ENCODE results near the gene SORL1. TPM values are rescaled to one million over a fixed set of nuclear protein-coding genes. Genes with fewer than 3 reads are reported as not detected.

Gene SORL1
- polyA plus RNA-seq, 3 donors: 52.5 to 61.9 (median 59.4) TPM

- Histone ChIP-seq H3K4me2 (replicated peaks; ENCODE audit: extremely low read depth, low read length, poor library complexity, severe bottlenecking) (no peak overlapping the region), H3K79me2 (ENCODE audit: insufficient read depth, low read length) (peaks cover 25% of the 10 kb centered on the region), H2AFZ (ENCODE audit: insufficient read depth, low read depth, low read length, poor library complexity, severe bottlenecking) (no peak overlapping the region), H3K36me3 (replicated peaks in 1 of 2; ENCODE audit: control insufficient read depth in 1 of 2, insufficient read depth in 2 of 2, low read length in 2 of 2) (peaks cover 64 to 96% of the 10 kb centered on the region in 2 donors), H3K27ac (ENCODE audit: low read depth in 1 of 2, low read length in 2 of 2) (no peak overlapping the region), H3K9me3 (replicated peaks in 1 of 2; ENCODE audit: control insufficient read depth in 1 of 2, insufficient read depth in 1 of 2, low read length in 2 of 2) (peaks cover 0 to 9% of the 10 kb centered on the region in 2 donors), H3K27me3 (ENCODE audit: control insufficient read depth in 2 of 2, insufficient read depth in 2 of 2, low read length in 2 of 2) (no peaks in the 10 kb centered on the region), H4K20me1 (ENCODE audit: insufficient read depth, low read length) (peaks cover 99% of the 10 kb centered on the region), H3K4me1 (ENCODE audit: control insufficient read depth in 1 of 2, insufficient read depth in 2 of 2, low read length in 2 of 2) (peaks cover 14 to 15% of the 10 kb centered on the region in 2 donors), H3K9ac (ENCODE audit: insufficient read depth, low read length, poor library complexity, severe bottlenecking) (no peak overlapping the region), H3K4me3 (replicated peaks in 1 of 3; ENCODE audit: low read depth in 2 of 3, low read length in 3 of 3) (no peak overlapping the region)
- Mint-ChIP-seq H3K27ac (no peak overlapping the region), H3K4me3 (no peak overlapping the region), H3K4me1 (peaks cover 24% of the 10 kb centered on the region), H3K27me3 (ENCODE audit: low read depth in 3 of 3) (peaks cover 0 to 3% (median 3%) of the 10 kb centered on the region in 3 donors), H3K36me3 (peaks cover 80 to 87% of the 10 kb centered on the region in 2 donors), H3K9me3 (peaks cover 5 to 24% (median 11%) of the 10 kb centered on the region in 7 donors)
- TF ChIP-seq CTCF (IDR thresholded peaks at IDR 0.05): no peak
- intact Hi-C loops (cut with micrococcal nuclease): no loop called here
- no peak for DNase-seq
These were observed 73.3 kb downstream of the SORL1 start for GRCh38 chr11:121525376-121525775.

GRCh38 chr11:121530257-121530656, 78.1 kb downstream of the SORL1 start:
- H3K4me3 ChIP-seq (replicated peaks in 1 of 3; ENCODE audit: low read depth in 2 of 3, low read length in 3 of 3): no peak overlapping the region
- Mint-ChIP-seq H3K4me3 (no peak overlapping the region), H3K9me3 (peaks cover 5 to 17% (median 8%) of the 10 kb centered on the region in 7 donors), H3K36me3 (peaks cover 80 to 92% of the 10 kb centered on the region in 2 donors), H3K27ac (no peak overlapping the region), H3K4me1 (no peaks in the 10 kb centered on the region), H3K27me3 (ENCODE audit: low read depth in 3 of 3) (peaks cover 0 to 3% (median 0%) of the 10 kb centered on the region in 3 donors)
- peaks cover 0 to 4% of the 10 kb centered on the region in 2 donors for H3K9me3 ChIP-seq (replicated peaks in 1 of 2; ENCODE audit: control insufficient read depth in 1 of 2, insufficient read depth in 1 of 2, low read length in 2 of 2)
- H4K20me1 ChIP-seq (ENCODE audit: insufficient read depth, low read length): peaks cover 99% of the 10 kb centered on the region
- peaks cover 68 to 97% of the 10 kb centered on the region in 2 donors for H3K36me3 ChIP-seq (replicated peaks in 1 of 2; ENCODE audit: control insufficient read depth in 1 of 2, insufficient read depth in 2 of 2, low read length in 2 of 2)
- no peak overlapping the region for H3K4me2 ChIP-seq (replicated peaks; ENCODE audit: extremely low read depth, low read length, poor library complexity, severe bottlenecking)
- peaks cover 23% of the 10 kb centered on the region for H3K79me2 ChIP-seq (ENCODE audit: insufficient read depth, low read length)
- H2AFZ ChIP-seq (ENCODE audit: insufficient read depth, low read depth, low read length, poor library complexity, severe bottlenecking): no peak overlapping the region
- H3K4me1 ChIP-seq (ENCODE audit: control insufficient read depth in 1 of 2, insufficient read depth in 2 of 2, low read length in 2 of 2): no peaks in the 10 kb centered on the region
- no peaks in the 10 kb centered on the region for H3K27me3 ChIP-seq (ENCODE audit: control insufficient read depth in 2 of 2, insufficient read depth in 2 of 2, low read length in 2 of 2)
- DNase-seq: no peak
- TF ChIP-seq CTCF (IDR thresholded peaks at IDR 0.05): no peak
- no peak overlapping the region for H3K9ac ChIP-seq (ENCODE audit: insufficient read depth, low read length, poor library complexity, severe bottlenecking)
- no CpG with 5 or more reads among the region's 2 CpGs for WGBS (ENCODE audit: insufficient coverage)
- H3K27ac ChIP-seq (ENCODE audit: low read depth in 1 of 2, low read length in 2 of 2): no peak overlapping the region
- intact Hi-C loops (cut with micrococcal nuclease): no loop called here

Data from CD14-positive monocyte (primary cell).